Lung (tissue), 12 donors: Measurements from ENCODE around the gene NCAPH2. TPM values are rescaled to one million over a fixed set of nuclear protein-coding genes. Genes with fewer than 3 reads are reported as not detected.

Experiments used
- ATAC-seq: fragments of 200-7000 bp; cut with Tn5 transposase; one replicate; pipeline ENCODE4 v1.9.1; 2020; ENCODE audit warnings: moderate number of reproducible peaks; ENCODE audit not compliant: insufficient read depth, low FRiP score
- DNase-seq, 3 donors: peaks; one replicate each; pipeline ENCODE4 v3.0.0-alpha.2; 2013 to 2017
- H3K27ac ChIP-seq, 2 donors: one replicate each; pipeline ENCODE4 v1.5.1; 2013; ENCODE audit warnings: mild to moderate bottlenecking in 2 of 2, moderate library complexity in 2 of 2, control low read depth in 1 of 2, inconsistent platforms in 1 of 2, low read depth in 1 of 2, low read length in 1 of 2
- H3K27me3 ChIP-seq, 3 donors: one replicate each; pipeline ENCODE4 v1.5.1; 2013; ENCODE audit warnings: low read length in 2 of 3; ENCODE audit not compliant: control insufficient read depth in 3 of 3, insufficient read depth in 3 of 3
- H3K36me3 ChIP-seq, 4 donors: one replicate each; pipeline ENCODE4 v1.5.1; 2013; ENCODE audit warnings: low read length in 4 of 4, mild to moderate bottlenecking in 1 of 4, moderate library complexity in 1 of 4; ENCODE audit not compliant: control insufficient read depth in 4 of 4, insufficient read depth in 4 of 4
- H3K4me1 ChIP-seq, 5 donors: one replicate each; pipeline ENCODE4 v1.5.1; 2013; ENCODE audit warnings: low read length in 5 of 5, mild to moderate bottlenecking in 2 of 5, moderate library complexity in 1 of 5; ENCODE audit not compliant: control insufficient read depth in 5 of 5, insufficient read depth in 5 of 5
- H3K4me3 ChIP-seq: one replicate; pipeline ENCODE4 v1.5.1; 2013; ENCODE audit warnings: mild to moderate bottlenecking, control low read depth, moderate library complexity
- H3K9ac ChIP-seq, 2 donors: one replicate each; pipeline ENCODE4 v1.5.1; 2013; ENCODE audit warnings: low read length in 2 of 2, control low read depth in 1 of 2; ENCODE audit not compliant: insufficient read depth in 1 of 2
- H3K9me3 ChIP-seq, 4 donors: one replicate each; pipeline ENCODE4 v1.5.1; 2013; ENCODE audit warnings: low read length in 3 of 4, mild to moderate bottlenecking in 1 of 4, moderate library complexity in 1 of 4; ENCODE audit not compliant: control insufficient read depth in 4 of 4, insufficient read depth in 3 of 4
- CTCF ChIP-seq: IDR thresholded peaks from 2 replicates; pipeline ENCODE4 v1.5.1; 2012; ENCODE audit warnings: mild to moderate bottlenecking; ENCODE audit errors: control extremely low read depth, extremely low read depth
- WGBS, 2 donors: extraction: QIAGEN DNeasy Blood & Tissue Kit; methylation state at CpG; one replicate each; pipeline ENCODE4 v1.1.7; 2013; 5-methylcytosine and 5-hydroxymethylcytosine counted together
- polyA plus RNA-seq, 2 donors: library from polyadenylated mRNA; stranded (reverse); fragments of 200-250 nt; gene quantifications; one replicate each; pipeline ENCODE4 v1.2.1, GENCODE V29; 2013
- total RNA-seq, 2 donors: library from RNA; depleted of rRNA in 1 of 2; stranded (reverse); fragments of >200 nt in 1 of 2; gene quantifications; one replicate each; pipeline ENCODE4 v1.2.1, GENCODE V29; 2014 to 2021
- donor health status: control.
- donor health status: control.
- donor health status: Bipolar disorder and iron deficiency.
- donor health status: healthy.
- donor health status: DM: yes; HTN: yes; CAD: no.

Gene NCAPH2
- total and polyA plus RNA-seq, 4 donors: 27.8 to 64.4 (median 43.2) TPM

- Histone ChIP-seq H3K4me3 (no peak overlapping the region), H3K4me1 (peaks cover 0 to 5% (median 0%) of the 10 kb centered on the region in 5 donors), H3K9me3 (no peaks in the 10 kb centered on the region), H3K27me3 (peaks cover 0 to 38% (median 20%) of the 10 kb centered on the region in 3 donors), H3K9ac (no peak overlapping the region), H3K27ac (no peak overlapping the region), H3K36me3 (no peaks in the 10 kb centered on the region)
- WGBS, 2 donors: 91 to 96% methylated on average over 8 of the region's 8 CpGs
- ATAC-seq (no peak), DNase-seq (no peak)
- no peak for TF ChIP-seq CTCF
These were observed 24.5 kb upstream of the NCAPH2 start for GRCh38 chr22:50483556-50483955.

- no peak overlapping the region for H3K4me3 ChIP-seq
- ATAC-seq: no peak
- H3K9ac ChIP-seq: no peak overlapping the region
- H3K27me3 ChIP-seq: peaks cover 0 to 38% (median 20%) of the 10 kb centered on the region in 3 donors
- H3K9me3 ChIP-seq: no peaks in the 10 kb centered on the region
- no peaks in the 10 kb centered on the region for H3K36me3 ChIP-seq
- 81 to 87% methylated on average over 31 of the region's 31 CpGs for WGBS, 2 donors
- H3K4me1 ChIP-seq: peaks cover 0 to 5% (median 0%) of the 10 kb centered on the region in 5 donors
- no peak overlapping the region for H3K27ac ChIP-seq
- DNase-seq: no peak
- no peak for TF ChIP-seq CTCF
These were observed 23.8 kb upstream of the NCAPH2 start for GRCh38 chr22:50483977-50484853.

GRCh38 chr22:50485221-50486131 is 22.5 kb upstream of the NCAPH2 start:
- TF ChIP-seq CTCF: no peak
- Histone ChIP-seq H3K9ac (no peak overlapping the region), H3K4me3 (no peak overlapping the region), H3K27ac (no peak overlapping the region), H3K9me3 (no peaks in the 10 kb centered on the region), H3K4me1 (peaks cover 0 to 5% (median 0%) of the 10 kb centered on the region in 5 donors), H3K27me3 (peaks cover 0 to 25% (median 9%) of the 10 kb centered on the region in 3 donors), H3K36me3 (no peaks in the 10 kb centered on the region)
- WGBS, 2 donors: 53 to 63% methylated on average over 29 of the region's 29 CpGs
- ATAC-seq: no peak
- no peak for DNase-seq
